BE2C (cell line): ENCODE data around the gene LRBA.

Experiments
- DNase-seq: peaks from one replicate; pipeline ENCODE4 v3.0.0-alpha.2; 2020
- H3K27me3 ChIP-seq: fragments of 250-450 bp; sonication (Bioruptor Pico); 2 replicates; pipeline ENCODE4 v1.5.1; 2020; ENCODE audit warnings: mild to moderate bottlenecking
- H3K36me3 ChIP-seq: fragments of 250-450 bp; sonication (Bioruptor Pico); 2 replicates; pipeline ENCODE4 v1.5.1; 2020; ENCODE audit warnings: mild to moderate bottlenecking
- H3K4me1 ChIP-seq: fragments of 250-450 bp; sonication (Bioruptor Pico); 2 replicates; pipeline ENCODE4 v1.5.1; 2020
- H3K4me3 ChIP-seq: 2 replicates; pipeline ENCODE4 v1.5.1; 2011; ENCODE audit warnings: low read depth, low read length
- H3K9me3 ChIP-seq: fragments of 250-450 bp; sonication (Bioruptor Pico); 2 replicates; pipeline ENCODE4 v1.5.1; 2020
- TF ChIP-seq, protein P1 (sequence below): IDR thresholded peaks from 2 replicates; pipeline ENCODE4 v1.5.1; 2012; ENCODE audit warnings: mild to moderate bottlenecking, low read depth, low read length

The LRBA gene

DNA sequence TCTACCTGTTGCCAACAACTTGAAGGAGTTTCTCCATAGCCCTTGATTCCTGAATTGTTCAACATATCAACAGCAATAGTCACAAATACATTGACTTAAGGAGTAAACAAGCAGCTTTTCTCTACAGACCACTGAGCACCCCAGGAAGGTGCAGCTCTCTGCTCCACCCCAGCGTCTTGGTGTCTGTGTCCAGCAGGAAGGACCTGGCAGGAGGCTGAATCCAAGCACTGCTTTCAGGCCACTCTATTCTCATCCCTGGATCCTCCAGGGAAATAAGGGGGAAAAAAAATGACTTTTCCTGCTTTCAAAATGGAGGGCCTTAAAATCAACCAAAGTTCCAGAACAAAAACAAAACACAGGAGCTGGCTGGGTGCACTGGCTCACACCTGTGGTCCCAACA is 593.5 kb downstream of the LRBA start:
- Histone ChIP-seq H3K36me3 (peaks cover 23% of the 10 kb centered on the region), H3K9me3 (no peaks in the 10 kb centered on the region), H3K4me1 (peaks cover 14% of the 10 kb centered on the region), H3K27me3 (no peaks in the 10 kb centered on the region), H3K4me3 (no peak overlapping the region)
- DNase-seq: no peak
- TF ChIP-seq, protein P1, sequence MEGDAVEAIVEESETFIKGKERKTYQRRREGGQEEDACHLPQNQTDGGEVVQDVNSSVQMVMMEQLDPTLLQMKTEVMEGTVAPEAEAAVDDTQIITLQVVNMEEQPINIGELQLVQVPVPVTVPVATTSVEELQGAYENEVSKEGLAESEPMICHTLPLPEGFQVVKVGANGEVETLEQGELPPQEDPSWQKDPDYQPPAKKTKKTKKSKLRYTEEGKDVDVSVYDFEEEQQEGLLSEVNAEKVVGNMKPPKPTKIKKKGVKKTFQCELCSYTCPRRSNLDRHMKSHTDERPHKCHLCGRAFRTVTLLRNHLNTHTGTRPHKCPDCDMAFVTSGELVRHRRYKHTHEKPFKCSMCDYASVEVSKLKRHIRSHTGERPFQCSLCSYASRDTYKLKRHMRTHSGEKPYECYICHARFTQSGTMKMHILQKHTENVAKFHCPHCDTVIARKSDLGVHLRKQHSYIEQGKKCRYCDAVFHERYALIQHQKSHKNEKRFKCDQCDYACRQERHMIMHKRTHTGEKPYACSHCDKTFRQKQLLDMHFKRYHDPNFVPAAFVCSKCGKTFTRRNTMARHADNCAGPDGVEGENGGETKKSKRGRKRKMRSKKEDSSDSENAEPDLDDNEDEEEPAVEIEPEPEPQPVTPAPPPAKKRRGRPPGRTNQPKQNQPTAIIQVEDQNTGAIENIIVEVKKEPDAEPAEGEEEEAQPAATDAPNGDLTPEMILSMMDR: no peak

DNA sequence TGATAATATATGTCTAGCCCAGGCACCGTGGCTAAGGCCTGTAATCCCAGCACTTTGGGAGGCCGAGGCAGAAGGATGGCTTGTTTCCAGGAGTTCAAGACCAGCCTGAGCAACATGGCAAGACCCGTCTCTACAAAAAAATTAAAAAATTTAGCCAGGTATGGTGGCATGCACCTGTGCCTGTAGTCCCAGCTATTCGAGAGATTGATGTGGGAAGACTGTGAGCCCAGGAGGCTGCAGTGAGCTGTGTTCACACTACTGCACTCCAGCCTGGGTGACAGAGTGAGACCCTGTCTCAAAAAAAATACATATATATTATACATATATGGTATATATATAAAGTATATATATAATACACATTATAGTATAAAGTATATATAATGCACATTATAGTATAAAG is 595.1 kb downstream of the LRBA start:
- Histone ChIP-seq H3K4me3 (no peak overlapping the region), H3K27me3 (no peaks in the 10 kb centered on the region), H3K9me3 (no peaks in the 10 kb centered on the region), H3K4me1 (peaks cover 17% of the 10 kb centered on the region), H3K36me3 (peaks cover 24% of the 10 kb centered on the region)
- no peak for DNase-seq
- TF ChIP-seq, protein P1: no peak

DNA sequence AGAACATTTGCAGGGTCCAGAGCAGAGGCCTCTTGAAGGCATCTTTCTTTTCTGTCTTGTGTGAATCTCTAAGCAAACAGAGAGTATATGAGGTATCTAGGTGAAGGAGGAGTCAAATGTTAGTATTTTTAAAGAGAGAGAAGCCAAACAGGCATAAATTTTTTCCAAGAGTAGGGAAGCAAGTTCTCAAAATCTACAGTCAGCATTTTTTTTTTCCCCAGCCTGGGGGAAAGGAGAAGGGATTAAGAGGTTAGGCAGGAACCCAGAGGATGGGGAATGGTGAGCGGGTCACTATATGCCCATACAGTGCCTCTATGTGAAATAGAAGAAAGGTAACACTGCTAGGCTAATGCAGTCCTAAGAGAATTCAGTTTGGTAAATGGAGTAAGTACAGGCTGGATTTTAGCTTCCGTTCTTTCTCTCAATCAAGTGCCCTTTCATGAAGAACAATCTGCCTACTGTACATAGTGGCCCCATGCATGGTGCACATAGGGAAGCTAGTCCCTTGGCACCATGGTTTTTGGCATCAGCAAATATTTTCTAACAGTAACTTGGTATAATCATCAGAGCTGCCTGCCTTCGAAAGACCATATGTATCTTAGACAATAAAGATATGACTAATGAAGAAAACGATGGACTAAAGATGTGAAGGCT is 596.2 kb downstream of the LRBA start:
- TF ChIP-seq, protein P1: no peak
- no peaks in the 10 kb centered on the region for H3K27me3 ChIP-seq
- no peak overlapping the region for H3K4me3 ChIP-seq
- H3K4me1 ChIP-seq: peaks cover 13% of the 10 kb centered on the region
- no peaks in the 10 kb centered on the region for H3K9me3 ChIP-seq
- H3K36me3 ChIP-seq: peaks cover 28% of the 10 kb centered on the region
- no peak for DNase-seq

DNA sequence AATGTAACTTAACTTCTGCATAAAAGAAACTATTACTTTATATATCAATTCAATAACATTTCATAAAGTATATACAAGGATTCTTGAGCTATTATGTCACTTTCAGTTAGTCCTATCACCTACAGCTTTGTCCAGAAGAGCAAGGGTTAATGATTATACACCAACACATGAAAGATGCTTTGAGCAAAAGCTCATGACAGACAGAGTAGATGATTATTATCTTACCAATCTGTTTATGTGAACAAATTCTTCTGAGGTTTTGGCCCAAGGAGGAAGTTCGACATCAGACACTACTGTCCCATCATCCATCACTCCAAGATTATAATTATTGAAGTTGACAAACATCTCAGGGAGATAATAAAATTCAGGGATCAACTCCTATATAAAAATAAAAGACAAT is 599.9 kb downstream of the LRBA start:
- Histone ChIP-seq H3K36me3 (peaks cover 21% of the 10 kb centered on the region), H3K9me3 (no peaks in the 10 kb centered on the region), H3K27me3 (no peaks in the 10 kb centered on the region), H3K4me1 (peaks cover 27% of the 10 kb centered on the region), H3K4me3 (no peak overlapping the region)
- TF ChIP-seq, protein P1: no peak
- DNase-seq: no peak

DNA sequence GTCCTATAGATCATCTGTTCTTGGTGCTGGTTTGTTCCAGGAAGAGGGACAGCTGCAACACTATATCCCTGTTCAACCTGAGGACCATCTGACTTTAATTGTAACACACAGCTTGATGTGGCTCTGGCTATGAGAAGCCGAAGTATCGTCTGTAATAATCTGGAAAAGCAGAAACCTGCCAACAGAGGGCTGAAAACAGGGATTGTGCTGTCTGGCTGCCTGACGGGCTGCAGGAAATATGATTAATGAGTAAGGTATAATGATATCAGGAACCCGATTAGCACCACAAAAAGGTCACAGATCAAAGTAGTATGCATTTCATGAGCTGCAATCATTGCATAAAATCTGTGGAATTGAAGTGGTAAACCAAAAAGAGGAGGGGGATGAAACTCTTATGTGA is 603.6 kb downstream of the LRBA start:
- DNase-seq: peak; percentile 79
- H3K4me3 ChIP-seq: no peak overlapping the region
- H3K9me3 ChIP-seq: no peaks in the 10 kb centered on the region
- TF ChIP-seq, protein P1: peak; percentile 58
- H3K27me3 ChIP-seq: no peaks in the 10 kb centered on the region
- peaks cover 27% of the 10 kb centered on the region for H3K36me3 ChIP-seq
- peaks cover 25% of the 10 kb centered on the region for H3K4me1 ChIP-seq

DNA sequence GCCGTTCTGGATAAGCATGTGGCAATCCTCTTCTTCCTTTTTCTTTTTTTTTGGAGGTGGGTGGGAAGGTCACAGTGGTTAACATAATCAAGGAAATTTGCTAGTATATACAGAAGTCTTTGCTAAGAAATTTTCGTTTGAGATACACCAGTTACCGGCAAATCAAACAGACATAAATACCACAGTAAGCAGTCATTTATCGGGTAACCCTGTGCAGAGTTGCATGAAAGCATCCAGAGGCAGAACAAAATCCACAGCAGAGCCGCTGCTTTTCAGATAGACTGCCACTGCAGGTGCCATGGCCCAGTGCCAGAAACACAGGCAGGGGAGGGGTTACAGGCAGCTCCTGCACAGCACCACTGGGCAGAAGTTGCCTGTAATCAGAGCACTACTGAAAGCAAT is 612.2 kb downstream of the LRBA start:
- Histone ChIP-seq H3K9me3 (no peaks in the 10 kb centered on the region), H3K27me3 (no peaks in the 10 kb centered on the region), H3K36me3 (peaks cover 29% of the 10 kb centered on the region), H3K4me3 (no peak overlapping the region), H3K4me1 (peaks cover 2% of the 10 kb centered on the region; the same call in 1 of the 2 replicates)
- peak; percentile 96 for DNase-seq
- TF ChIP-seq, protein P1: no peak
